Fibroblast of villous mesenchyme (primary cell): ENCODE results near the gene ATOX1. TPM values are rescaled to one million over a fixed set of nuclear protein-coding genes. Genes with fewer than 3 reads are reported as not detected.
"Not testable (repeated sequence)": the region's sequence is repeated elsewhere in the genome, so short reads cannot be mapped to it uniquely, and the experiment has no call there.

Experiments used
- DNase-seq: peaks from one replicate; pipeline ENCODE4 v3.0.0-alpha.2; 2010; ENCODE audit warnings: low read depth
- H3K4me3 ChIP-seq: 2 replicates; pipeline ENCODE4 v1.5.1; 2011; ENCODE audit warnings: low read depth, mild to moderate bottlenecking, low read length
- CTCF ChIP-seq: IDR thresholded peaks from 2 replicates; pipeline ENCODE4 v1.5.1; 2012; ENCODE audit warnings: low read depth, mild to moderate bottlenecking, low read length; ENCODE audit not compliant: insufficient read depth
- total RNA-seq: library from RNA; depleted of rRNA; stranded (reverse); fragments of >200 nt; gene quantifications from 2 replicates; pipeline ENCODE4 v1.2.3, GENCODE V29; 2012

ATOX1 gene
- total RNA-seq, 1 donor, result 44.9 TPM

DNA sequence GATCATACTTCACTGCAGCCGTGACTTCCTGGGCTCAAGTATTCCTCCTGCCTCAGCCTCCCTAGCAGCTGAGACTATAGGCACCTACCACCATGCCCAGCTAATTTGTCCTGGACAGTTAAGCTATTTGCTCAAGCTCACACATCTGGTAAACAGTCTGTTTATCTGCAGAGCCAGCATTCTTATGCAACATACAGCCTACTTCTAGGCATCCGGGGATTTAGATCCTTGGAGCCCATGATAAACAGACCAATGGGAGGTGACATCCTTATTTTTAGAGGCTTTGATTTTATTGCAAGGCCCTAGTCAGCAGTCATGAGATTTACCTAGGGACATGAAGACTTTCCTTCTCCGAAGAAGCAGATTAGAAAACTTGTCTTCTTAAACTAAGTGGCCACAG, 21.0 kb downstream of the ATOX1 start:
- DNase-seq, result peak; percentile 93
- no peak for TF ChIP-seq CTCF
- no peak overlapping the region for H3K4me3 ChIP-seq

GRCh38 chr5:151735646-151736045, 22.8 kb downstream of the ATOX1 start:
- H3K4me3 ChIP-seq, result no peak overlapping the region
- no peak for DNase-seq
- TF ChIP-seq CTCF, result no peak

DNA sequence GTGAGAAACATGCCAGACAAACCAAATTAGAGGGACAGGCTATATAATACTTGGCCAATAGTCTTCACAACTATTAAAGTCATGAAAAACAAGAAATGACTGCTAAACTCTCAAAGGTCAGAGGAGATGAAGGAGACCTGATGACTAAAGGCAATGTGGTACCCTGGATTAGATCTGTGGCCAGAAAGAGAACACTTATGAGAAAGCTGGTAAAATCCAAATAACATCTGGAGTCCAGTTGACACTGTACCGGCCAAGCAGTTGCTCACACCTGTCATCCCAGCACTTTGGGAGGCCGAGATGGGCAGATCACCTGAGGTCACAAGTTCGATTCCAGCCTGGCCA, 24.4 kb downstream of the ATOX1 start:
- DNase-seq, result peak; percentile 44
- no peak for TF ChIP-seq CTCF
- H3K4me3 ChIP-seq, result no peak overlapping the region

DNA sequence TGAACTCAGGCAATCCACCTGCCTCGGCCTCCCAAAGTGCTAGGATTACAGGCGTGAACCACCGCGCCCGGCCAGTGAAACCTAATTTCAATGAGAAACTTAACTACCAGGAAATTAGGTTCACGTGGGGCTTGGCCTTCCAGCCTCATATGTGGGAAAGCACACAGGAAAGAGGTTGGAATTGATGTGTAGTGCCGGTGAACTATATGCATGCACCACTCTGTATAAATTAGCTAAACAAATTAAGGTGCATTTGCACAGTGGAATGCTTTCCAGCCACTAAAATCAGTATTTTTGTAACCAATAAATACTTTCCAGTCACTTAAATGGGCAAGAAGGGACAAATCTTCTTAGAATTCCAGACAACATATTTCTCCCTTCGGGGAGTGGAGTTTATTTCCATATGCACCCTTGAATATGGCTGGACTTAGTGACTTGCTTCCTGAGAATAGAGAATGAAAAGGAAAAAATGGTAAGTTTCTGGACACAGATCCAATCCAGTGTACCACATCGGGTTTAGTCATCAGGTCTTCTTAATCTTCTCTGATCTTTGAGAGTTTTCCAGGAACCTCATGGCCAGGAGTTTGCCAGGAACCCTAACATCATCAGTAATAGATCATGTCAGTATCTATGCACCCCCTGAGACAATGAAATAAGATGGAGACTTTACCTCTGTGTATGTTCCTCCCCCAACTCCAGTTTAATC, 24.9 kb downstream of the ATOX1 start:
- no peak overlapping the region for H3K4me3 ChIP-seq
- no peak for TF ChIP-seq CTCF
- DNase-seq, result peak; percentile 52

DNA sequence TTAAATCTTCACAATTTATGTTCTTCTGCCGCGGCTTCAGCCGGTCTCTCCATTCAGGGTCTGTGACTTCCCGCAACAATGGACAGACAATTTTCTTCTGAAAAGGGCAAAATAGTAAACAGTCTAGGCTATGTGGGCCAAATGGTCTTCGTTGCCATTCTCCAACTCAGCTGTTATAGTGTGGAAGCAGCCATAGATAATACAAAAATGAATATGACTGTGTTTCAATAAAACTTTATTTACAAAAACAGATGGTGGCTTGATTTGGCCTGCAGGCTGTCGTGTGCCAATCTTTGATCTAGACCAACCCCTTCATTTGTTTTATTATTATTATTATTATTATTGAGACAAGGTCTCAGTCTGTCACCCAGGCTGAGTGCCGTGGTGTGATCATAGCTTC, 28.1 kb downstream of the ATOX1 start:
- DNase-seq, result no peak
- H3K4me3 ChIP-seq, result no peak overlapping the region
- TF ChIP-seq CTCF, result no peak

- DNase-seq, H3K4me3 ChIP-seq: not testable (repeated sequence)
Measured at GRCh38 chr5:151729597-151729996, 28.8 kb downstream of the ATOX1 start.

GRCh38 chr5:151724360-151724759, 34.1 kb downstream of the ATOX1 start:
- no peak for TF ChIP-seq CTCF
- DNase-seq, result no peak
- no peak overlapping the region for H3K4me3 ChIP-seq
